ENCODE results near the gene ZNF408. TPM values are rescaled to one million over a fixed set of nuclear protein-coding genes. Genes with fewer than 3 reads are reported as not detected.
"Not testable (repeated sequence)": the region's sequence is repeated elsewhere in the genome, so short reads cannot be mapped to it uniquely, and the experiment has no call there.

ZNF408 gene
- 6.0 TPM for total RNA-seq
- long read RNA-seq, partial matches to known transcripts = 0 of 5 reads
- long read RNA-seq, other reads (novel, unspliced or antisense) = 0 of 5 reads

- ATAC-seq (peak; percentile 96), DNase-seq (ENCODE audit: missing footprints) (peak; percentile 99)
- intact Hi-C loops (cut with DNase I) = loop anchor here (2.0 kb wide), 1 partner anchor 52 kb away; no protein-coding TSS in a partner anchor
These were observed at the start of gene ZNF408, which contains the start of gene ARHGAP1 for GRCh38 chr11:46700241-46701077. TSS of gene ZNF408 (plus strand) at chr11:46701031. CDS start at chr11:46701048, 17 bp downstream. TSS of gene ARHGAP1 (minus strand) at chr11:46700619. CDS start at chr11:46696107, 4,512 bp downstream.

- DNase-seq (ENCODE audit: missing footprints) (no peak), ATAC-seq (no peak)
- intact Hi-C loops (cut with DNase I) = no loop called here
These were observed 45.2 kb upstream of the ZNF408 start for GRCh38 chr11:46655631-46656030.

- peak; percentile 8 for ATAC-seq
- DNase-seq (ENCODE audit: missing footprints) = no peak
- intact Hi-C loops (cut with DNase I) = no loop called here
These were observed 43.6 kb upstream of the ZNF408 start for GRCh38 chr11:46657186-46657585.

- DNase-seq (ENCODE audit: missing footprints) (no peak), ATAC-seq (peak; percentile 78)
- intact Hi-C loops (cut with DNase I) = no loop called here
These were observed 42.6 kb upstream of the ZNF408 start for GRCh38 chr11:46658259-46658658.

- DNase-seq (ENCODE audit: missing footprints) (no peak), ATAC-seq (peak; percentile 63)
- intact Hi-C loops (cut with DNase I) = no loop called here
These were observed 40.9 kb upstream of the ZNF408 start for GRCh38 chr11:46659908-46660307.

- intact Hi-C loops (cut with DNase I) = no loop called here
- DNase-seq (ENCODE audit: missing footprints) (no peak), ATAC-seq (no peak)
These were observed 39.0 kb upstream of the ZNF408 start for GRCh38 chr11:46661836-46662235.

GRCh38 chr11:46662366-46662765 lies 38.5 kb upstream of the ZNF408 start:
- ATAC-seq (no peak), DNase-seq (ENCODE audit: missing footprints) (no peak)
- intact Hi-C loops (cut with DNase I) = no loop called here

GRCh38 chr11:46663277-46663940 lies 37.4 kb upstream of the ZNF408 start:
- intact Hi-C loops (cut with DNase I) = no loop called here
- ATAC-seq (no peak), DNase-seq (ENCODE audit: missing footprints) (no peak)

- intact Hi-C loops (cut with DNase I) = no loop called here
- DNase-seq (ENCODE audit: missing footprints) (peak; percentile 28), ATAC-seq (no peak)
These were observed 36.2 kb upstream of the ZNF408 start for GRCh38 chr11:46664612-46665011.

- DNase-seq (ENCODE audit: missing footprints) (no peak), ATAC-seq (no peak)
- intact Hi-C loops (cut with DNase I) = no loop called here
These were observed 35.5 kb upstream of the ZNF408 start for GRCh38 chr11:46665356-46665755.

GRCh38 chr11:46666516-46666915 lies 34.3 kb upstream of the ZNF408 start:
- intact Hi-C loops (cut with DNase I) = no loop called here
- ATAC-seq (peak; percentile 76), DNase-seq (ENCODE audit: missing footprints) (no peak)

GRCh38 chr11:46667043-46667481 lies 33.8 kb upstream of the ZNF408 start:
- ATAC-seq (peak; percentile 63), DNase-seq (ENCODE audit: missing footprints) (no peak)
- intact Hi-C loops (cut with DNase I) = no loop called here

- intact Hi-C loops (cut with DNase I) = no loop called here
- DNase-seq (ENCODE audit: missing footprints) = no peak
- no peak for ATAC-seq
These were observed 32.2 kb upstream of the ZNF408 start for GRCh38 chr11:46668480-46669085.

- no peak for ATAC-seq
- intact Hi-C loops (cut with DNase I) = no loop called here
- no peak for DNase-seq (ENCODE audit: missing footprints)
These were observed 31.1 kb upstream of the ZNF408 start for GRCh38 chr11:46669711-46670139.

- DNase-seq (ENCODE audit: missing footprints); intact Hi-C loops (cut with DNase I); ATAC-seq: not testable (repeated sequence)
These were observed 30.3 kb upstream of the ZNF408 start for GRCh38 chr11:46670521-46670920.

GRCh38 chr11:46671958-46672315 lies 28.9 kb upstream of the ZNF408 start:
- intact Hi-C loops (cut with DNase I) = no loop called here
- ATAC-seq (no peak), DNase-seq (ENCODE audit: missing footprints) (no peak)

GRCh38 chr11:46672381-46672839 lies 28.4 kb upstream of the ZNF408 start:
- ATAC-seq (no peak), DNase-seq (ENCODE audit: missing footprints) (no peak)
- intact Hi-C loops (cut with DNase I) = no loop called here

GRCh38 chr11:46673713-46674462 lies 26.9 kb upstream of the ZNF408 start:
- DNase-seq (ENCODE audit: missing footprints) (no peak), ATAC-seq (no peak)
- intact Hi-C loops (cut with DNase I) = no loop called here

Measured in Right ventricle myocardium inferior (tissue), 1 donor.